ENCODE results near the gene RPL13A.

DNA sequence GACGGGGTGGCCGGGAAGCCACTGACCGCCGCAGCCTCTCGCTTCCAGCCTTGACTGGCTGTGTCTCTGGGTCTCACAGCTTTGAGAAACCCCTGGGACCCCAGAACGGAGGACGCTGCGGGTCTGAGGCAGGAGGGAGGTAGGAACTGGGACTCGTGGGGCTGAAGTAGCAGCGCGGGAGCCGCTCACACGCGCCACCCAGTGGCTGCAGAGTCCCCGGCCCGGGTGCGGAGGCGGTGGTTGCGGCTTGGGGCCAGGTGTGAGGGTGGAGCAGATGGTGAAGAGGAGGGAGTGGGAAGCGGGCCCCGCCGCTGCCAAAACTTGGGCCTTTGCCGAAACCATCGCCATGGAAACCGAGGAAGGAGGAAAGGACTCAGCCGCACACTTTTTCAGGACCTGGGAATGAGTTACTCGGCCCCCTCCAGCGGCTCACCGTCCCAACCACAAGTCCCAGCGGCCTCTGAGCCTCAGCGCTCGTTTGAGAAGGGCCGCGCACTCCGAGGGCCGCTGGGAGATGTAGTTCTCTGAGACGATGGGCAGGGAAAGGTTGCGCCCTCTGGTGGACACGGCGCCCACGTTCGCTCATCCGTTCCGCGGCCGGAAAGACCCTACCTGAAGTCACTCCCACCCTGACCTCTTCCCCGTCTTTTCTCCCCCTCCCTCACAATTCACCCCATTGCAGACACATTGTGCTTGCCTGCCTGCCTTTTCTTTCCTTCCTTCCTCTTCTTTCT lies 43.9 kb upstream of the RPL13A start:
- no peak for TF ChIP-seq GATA2 (IDR thresholded peaks at IDR 0.05; ENCODE audit: low read depth, low read length)
- no peak for TF ChIP-seq GATA3 (IDR thresholded peaks at IDR 0.05; ENCODE audit: low read depth, low read length)
